IPS-NIHi7 (cell line): Measurements from ENCODE around the gene SLC38A8.

Experiments used
- DNase-seq: peaks from one replicate; pipeline ENCODE4 v3.0.0; 2012; ENCODE audit warnings: mixed read lengths; ENCODE audit errors: extremely low spot score

Gene SLC38A8

DNA sequence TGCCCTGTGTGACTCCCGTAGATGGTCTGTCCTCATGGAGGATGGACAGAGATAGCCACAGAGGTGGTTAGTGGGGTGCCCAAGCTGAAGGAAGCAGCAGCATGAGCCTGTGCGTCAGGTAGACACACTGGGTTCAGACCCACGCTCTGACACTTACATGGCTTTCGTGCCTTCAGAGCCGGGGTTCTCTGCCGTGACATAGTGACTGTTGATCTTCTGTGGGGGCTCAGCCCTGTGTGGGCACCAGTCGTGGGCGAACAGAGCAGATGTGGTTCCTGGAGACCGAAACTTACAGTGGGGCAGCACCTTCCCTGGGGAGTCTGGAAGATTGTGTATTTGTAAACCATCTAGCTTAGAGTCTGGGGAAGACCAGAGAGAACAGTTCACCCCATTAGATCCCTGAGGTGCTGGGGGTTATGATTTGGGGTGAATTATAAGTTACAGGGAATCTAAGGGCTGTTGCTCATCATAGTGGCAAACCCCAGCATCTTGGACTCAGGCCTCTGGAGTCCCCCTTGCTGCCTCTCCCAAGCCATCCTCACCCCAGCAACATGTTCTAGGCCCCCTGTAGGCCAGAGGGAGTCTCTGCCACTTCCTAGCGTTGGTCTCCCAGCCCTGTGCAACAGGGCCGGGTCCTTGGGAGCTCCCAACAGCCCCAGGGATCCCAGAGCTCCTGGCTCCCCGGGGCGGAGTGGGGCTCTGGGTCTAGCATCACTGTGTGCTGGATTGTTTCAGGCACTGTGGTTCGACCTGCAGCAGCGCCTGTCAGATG lies 45.9 kb downstream of the SLC38A8 start:
- no peak for DNase-seq

DNA sequence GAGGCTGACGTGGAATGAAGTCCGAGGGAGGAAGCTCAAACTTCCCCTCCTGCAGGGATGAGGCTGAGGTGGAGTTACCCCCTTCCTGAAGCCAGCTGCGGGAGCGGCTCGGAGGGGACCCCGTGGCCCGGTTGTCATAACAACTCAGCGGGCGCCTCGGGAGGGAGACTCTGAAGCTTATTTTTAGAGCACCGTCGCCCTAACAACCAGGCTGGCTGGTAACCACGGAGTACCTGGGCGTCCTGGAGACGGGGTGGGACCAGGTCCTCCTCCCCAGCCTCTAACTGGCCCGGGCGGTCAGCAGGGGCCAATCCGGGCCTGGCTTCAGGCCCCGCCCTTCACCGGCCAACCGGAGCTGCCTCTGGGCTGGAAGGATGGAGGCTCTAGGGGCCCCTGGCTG lies 46.8 kb downstream of the SLC38A8 start:
- peak; percentile 90 for DNase-seq

DNA sequence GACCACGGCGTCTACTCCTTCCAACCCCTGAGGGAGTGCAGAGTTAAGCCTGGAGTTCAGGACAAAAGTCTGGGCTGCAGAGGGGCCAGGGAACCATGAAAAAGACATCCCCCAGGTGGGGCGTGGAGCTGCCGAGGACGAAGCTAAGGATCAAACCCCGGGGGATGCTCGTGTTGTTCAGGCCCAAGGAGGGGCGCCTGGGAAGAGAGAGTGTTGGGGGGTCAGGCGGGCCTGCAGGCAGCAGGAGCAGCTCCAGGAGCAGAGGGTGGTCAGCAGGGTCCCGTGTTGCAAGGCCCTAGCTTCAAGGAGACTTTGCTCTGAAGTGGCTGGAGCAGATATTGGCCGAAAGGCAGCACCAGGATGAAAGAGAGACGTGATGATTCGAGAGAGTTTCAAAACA lies 47.9 kb downstream of the SLC38A8 start:
- no peak for DNase-seq

DNA sequence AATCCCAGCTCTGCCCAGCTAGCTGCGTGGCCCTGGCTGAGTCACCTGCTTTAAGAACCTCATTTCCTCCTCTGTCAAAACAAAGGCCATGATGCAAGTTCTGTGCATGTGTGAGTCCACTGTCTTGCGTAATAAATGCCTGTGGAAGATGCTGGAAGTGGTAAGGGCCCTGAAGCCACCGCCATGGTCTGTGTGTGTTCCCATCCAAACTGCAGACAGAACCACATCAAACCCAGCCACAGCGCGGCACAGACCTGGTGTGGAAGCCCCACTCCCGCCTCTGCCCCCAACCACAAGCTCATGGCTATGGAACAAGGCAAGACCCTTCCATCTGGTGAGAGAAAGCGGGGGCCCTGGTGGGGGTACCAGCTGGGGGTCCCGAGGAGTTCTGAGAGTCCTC lies 48.5 kb downstream of the SLC38A8 start:
- no peak for DNase-seq

DNA sequence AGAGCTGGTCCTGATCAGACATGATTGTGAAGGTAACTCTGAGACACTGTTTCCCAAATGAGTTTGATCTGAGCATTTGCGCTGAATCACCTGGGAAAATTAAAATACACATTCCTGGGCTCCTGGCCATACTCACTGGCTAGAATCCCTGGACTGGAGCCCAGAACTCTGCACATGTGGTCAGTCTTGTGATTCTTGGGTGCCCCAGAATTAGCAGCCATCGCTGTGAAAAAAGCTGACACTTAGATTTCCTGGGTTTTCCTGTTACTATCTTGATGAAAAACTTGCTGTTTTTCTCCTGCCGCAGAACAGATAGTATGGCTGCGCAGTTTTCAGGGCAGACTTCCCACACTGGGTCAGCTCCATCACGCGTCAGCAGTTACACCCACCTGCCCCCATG lies 50.0 kb downstream of the SLC38A8 start:
- DNase-seq = no peak

DNA sequence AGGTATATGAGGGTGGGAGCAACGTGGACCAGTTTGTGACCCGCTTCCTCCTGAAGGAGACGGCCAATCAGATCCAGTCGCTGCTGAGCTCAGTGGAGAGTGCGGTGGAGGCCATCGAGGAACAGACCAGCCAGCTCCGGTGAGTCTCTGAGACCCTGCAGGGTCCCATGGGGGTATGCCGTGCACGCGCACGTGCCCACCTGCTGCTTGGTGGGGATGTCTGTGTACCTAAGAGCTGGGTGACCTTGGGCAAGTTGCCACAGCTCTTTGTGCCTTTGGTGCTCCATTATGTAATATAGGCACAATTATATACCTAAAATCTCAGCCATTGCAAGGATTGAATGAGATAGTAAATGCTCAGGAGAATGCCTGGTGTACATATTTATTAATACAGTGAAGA lies 52.1 kb downstream of the SLC38A8 start:
- DNase-seq = no peak

DNA sequence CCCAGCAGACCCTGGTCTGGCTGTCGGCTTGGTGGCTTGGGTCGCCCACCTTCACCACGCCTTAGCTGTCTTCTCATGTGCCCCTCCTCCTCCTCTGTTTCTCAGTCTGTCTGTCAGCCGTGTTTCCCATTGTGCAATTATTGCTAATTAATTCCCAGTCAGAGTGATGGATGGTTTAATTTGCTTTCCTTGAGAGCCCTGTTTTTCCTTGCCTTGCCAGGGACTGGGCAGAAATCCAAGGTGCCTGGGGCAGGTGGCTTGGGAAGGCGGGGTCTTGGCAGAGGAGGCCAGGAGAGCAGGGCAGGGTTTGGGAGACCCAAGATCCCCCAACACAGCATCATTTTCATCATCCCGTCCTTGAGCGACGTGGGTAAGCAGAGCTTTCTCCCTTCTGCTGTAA lies 53.3 kb downstream of the SLC38A8 start:
- no peak for DNase-seq

DNA sequence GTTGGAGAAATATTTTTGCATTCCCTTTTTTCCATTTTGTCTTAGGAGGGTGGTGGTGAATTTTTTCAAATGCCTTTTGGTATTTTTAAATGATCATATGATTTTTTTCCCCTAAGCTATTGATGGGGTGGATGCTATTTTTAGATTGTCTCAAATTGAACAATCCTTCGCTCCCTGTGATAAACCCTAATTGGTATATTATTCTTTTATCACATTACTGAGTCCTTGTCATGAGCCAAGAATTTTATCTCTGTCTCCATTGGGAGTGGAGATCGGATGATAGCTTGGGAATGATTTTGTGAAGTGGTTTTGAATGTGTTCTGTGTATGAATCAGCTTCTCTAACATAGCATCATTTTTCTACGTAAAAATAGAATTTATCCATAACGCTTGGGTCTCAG lies 59.1 kb downstream of the SLC38A8 start:
- DNase-seq = no peak

DNA sequence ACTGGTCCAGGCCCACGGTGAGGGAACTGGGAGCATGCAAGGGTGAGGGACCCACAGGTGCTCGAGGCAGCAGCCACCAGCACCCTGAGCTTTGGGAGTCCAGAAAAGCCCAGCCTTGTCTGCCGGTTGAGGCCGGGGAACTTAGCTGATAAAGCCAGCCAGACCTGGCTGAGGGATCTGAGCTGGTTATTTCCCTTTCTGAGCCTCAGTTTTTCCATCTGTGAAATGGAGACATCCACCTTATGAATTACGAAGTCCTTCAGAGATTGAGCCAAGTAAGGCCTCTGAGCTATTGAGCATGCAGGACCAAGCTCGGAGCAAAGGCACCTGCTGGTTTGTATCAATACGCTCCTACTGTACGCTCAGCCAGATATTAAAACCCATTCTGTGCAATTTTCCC lies 60.8 kb downstream of the SLC38A8 start:
- DNase-seq = no peak

DNA sequence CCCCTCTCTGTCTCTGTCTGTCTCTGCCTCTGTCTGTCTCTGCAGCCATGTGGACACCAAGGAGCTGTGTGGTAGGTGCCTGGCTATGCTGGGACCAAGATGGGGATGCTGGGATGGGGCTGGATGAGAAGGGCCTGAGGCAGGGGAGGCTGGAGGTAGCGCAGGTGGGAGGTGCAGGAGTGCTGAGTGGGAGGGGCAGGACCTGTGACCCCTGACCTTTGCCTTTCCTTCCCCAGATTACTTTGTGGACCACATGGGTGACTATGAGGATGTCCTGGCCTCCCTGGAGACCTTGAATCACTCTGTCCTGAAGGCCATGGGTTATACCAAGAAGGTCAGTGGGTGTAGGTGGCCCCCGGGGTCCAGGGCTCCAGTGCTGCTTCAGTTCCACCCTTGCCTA lies 61.8 kb downstream of the SLC38A8 start:
- no peak for DNase-seq

DNA sequence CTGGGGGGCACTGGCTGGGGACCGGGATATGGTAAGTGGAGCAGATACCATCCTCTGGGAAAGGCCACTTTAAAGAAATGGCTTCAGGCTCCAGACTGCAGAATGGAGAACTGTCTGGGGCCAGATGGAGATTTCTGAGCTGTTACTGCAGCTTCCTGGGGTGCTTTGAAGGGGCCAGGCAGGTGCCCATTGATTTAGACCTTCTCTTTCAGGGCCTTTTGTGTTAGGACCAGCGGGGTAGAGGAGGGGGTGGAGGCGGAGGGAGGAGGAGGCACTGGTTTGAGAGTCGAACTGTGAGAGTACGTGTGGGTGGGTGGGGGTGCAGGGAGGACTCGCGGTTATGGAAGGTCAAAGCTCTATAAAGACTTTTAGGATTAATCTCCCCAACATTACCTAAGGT lies 63.2 kb downstream of the SLC38A8 start:
- DNase-seq = no peak

DNA sequence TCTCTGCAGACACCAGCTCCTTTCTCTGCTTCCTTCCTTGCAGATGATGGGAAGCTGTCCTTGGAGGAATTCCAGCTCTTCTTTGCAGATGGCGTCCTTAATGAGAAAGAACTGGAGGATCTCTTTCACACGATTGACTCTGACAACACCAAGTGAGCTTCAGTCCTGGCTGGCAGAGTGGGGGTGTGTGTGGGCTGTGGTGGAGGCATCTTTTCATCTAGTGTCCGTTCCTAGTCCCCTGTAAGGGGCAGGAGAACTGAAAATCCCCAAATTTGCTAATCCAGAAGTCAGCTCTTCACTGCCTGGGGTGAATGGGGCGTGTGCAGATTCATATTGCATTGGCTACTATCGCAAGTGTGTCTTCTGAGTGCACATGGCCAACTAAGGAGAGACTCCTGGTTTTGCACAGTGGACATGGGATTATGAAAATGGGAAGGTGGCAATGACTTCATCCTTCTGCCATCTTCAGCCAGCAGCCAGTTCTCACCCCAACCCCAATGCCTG lies 64.1 kb downstream of the SLC38A8 start:
- no peak for DNase-seq

DNA sequence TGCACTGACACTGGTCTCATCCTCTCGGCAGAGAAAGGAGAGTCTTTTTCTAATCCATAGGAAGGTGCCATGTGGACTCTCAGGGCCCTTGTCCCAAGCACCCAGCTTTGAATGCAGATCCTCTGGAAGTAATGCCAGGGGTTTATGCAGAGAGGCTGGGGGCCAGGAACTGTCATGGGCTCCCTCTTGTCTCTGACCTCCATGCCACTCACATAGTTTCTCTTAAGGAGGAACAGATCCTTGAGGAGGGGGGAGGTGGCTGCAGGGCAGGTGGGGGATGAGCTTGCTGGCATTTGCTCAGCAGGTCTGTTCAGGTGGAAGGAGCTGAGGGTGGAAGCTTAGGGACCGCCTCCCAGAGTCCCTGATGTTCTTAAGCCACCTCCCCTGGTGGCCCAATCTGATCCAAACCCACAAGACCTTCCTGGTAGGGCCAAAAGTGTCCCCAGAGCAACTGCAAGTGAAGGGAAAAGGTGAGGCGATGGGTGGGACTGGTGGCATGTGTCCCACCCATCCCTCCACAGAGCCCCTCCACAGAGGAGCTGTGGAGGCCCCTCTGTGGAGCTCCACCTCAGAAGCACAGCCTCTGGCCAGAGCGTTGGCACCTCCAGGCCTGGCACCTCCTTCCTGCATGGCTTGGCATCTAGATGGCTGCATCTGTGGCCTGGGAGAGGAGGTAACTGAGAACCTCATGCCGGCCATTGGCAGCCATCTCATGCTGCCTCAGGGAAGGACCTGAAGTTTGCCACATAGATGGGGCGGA lies 65.4 kb downstream of the SLC38A8 start:
- no peak for DNase-seq

DNA sequence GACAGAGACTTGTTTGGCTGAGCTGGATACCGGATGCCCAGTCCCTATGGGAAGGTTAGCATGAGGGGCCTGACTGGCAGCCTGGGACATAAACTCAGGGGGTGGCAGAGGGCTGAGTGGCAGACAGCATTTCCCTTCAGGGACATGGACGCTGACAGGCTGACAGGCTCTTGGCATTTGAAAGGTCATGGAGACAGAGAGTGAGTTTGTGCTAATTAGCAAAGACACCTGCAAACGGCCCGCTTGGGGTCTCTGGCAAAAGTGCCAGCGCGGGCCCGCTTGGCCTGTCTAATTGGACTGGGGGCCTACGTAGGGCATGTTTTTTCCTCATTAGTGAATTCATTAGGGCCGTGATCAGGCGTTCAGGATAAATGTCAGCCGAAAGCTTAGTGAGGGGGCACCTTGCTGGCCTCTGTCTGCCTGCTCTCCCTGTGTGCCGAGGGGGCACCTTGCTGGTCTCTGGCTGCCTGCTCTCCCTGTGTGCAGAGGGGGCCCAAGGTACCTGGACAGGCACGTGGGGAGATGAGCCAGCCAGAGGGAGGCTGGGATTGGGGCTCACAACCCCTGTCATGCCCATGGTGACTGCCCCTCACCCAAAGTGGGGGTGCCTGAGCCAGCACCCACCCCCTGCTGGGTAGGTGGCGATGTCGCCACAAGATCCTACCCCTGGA lies 66.9 kb downstream of the SLC38A8 start:
- no peak for DNase-seq

DNA sequence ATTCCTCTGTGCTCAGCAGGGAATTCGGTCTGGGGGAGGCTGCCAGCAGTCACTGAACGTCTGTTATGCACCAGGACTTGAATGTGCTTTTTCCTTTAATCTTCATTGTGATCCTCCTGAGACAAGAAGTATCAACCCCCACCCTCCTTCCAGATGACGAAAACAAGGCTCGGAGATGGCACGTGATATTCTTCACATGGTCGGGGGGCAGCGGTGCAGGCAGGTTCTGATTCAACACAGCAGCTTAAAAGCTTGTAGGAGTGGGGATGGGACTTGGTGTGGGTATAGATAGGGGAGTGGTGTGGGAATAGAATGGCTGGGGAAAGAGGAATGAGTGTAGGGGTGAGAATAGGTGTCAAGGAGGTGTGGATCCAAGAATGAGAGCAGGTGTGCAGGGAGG lies 68.1 kb downstream of the SLC38A8 start:
- DNase-seq = no peak

DNA sequence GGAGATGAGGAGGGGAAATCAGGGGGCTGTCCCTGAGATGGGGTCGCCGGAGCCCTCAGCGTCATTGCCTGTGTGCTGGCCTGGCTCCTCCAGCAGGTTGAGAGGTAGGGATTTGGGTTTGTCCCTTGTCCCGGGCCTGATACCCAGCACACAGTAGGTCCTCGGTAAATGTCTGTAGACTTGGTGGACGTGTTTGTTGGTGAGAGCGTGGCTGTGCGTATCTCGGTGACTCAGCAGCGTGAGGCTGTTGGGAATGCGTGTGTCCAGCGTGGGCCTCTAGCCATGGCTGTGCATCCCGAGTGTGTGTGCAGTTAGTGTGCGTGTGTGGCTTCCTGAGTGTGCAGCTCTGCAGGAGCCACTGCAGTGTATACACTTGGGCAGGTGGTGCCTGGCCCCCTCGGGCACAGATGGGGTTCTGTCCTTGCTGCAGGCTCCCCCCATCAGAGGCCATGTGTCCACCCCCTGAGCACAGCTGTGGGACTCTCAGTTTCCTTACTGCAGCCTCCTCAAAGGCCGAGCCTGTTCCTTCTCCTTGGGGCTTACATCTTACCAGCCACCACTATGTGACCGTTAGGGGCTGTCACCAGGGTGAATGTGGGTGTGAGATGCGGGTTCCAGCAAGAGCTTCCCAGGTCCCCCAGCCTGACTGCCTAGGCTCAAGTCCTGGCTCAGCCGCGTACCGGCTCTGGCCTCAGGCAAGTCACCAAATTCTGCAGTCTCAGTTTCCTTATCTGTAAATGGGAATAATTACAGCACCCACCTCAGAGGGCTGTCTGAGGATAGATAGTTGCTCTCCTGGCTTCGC lies 68.8 kb downstream of the SLC38A8 start:
- no peak for DNase-seq

DNA sequence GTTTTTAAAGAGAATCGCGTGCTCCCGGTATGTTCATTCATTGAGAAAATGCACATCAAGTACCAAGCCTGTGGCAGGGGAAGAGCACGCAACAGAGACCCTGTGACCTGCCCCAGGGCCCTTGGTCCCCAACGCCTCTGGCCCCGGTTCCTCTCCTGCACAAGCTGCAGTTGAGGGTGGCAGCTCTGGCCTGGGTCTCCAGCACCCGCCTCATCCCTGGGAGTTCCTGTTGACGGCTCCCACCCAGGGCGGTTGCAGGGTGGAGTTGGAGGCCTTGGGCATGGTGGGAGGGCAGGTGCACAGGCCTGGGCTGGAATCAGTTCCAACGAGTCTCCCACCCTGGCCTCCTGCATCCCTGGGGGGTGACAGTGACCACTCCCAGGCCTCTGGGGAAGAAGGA lies 69.5 kb downstream of the SLC38A8 start:
- DNase-seq = no peak

DNA sequence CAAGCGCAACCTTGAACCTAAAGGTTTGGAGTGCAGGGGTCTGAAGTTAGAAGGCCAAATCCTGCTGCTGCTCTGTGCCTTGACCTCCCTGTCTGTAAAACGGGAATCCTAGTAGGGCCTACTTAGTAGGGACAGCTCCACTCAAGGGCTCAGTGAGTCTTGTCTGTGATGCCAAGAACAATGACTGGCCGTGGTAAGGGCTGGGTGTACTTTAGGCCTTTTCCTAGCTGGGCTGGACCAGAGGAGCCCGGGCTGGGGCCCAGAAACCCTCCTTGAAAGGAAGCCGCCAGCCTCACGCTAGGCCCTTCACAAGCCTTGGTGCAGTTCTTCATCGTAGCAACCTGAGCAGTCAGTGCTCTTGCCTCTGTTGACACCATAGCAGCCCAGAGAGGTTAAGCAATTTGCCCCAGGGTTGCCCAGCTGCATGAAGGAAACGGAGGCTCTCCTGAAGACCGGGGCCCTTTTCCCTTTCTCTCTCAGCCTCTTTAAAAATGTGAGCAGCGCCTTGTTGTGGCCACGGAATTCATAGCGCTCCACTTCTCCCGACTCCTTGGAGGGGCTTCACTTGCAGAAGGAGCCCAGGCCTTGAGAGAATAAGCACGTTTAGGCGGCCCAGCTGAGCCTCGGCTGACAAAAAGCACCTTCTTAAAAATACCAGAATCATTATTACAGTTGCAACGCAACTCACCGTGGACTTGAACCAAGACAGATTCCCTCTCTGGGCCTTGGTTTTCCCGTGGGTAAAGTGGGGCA lies 70.2 kb downstream of the SLC38A8 start:
- DNase-seq = no peak

DNA sequence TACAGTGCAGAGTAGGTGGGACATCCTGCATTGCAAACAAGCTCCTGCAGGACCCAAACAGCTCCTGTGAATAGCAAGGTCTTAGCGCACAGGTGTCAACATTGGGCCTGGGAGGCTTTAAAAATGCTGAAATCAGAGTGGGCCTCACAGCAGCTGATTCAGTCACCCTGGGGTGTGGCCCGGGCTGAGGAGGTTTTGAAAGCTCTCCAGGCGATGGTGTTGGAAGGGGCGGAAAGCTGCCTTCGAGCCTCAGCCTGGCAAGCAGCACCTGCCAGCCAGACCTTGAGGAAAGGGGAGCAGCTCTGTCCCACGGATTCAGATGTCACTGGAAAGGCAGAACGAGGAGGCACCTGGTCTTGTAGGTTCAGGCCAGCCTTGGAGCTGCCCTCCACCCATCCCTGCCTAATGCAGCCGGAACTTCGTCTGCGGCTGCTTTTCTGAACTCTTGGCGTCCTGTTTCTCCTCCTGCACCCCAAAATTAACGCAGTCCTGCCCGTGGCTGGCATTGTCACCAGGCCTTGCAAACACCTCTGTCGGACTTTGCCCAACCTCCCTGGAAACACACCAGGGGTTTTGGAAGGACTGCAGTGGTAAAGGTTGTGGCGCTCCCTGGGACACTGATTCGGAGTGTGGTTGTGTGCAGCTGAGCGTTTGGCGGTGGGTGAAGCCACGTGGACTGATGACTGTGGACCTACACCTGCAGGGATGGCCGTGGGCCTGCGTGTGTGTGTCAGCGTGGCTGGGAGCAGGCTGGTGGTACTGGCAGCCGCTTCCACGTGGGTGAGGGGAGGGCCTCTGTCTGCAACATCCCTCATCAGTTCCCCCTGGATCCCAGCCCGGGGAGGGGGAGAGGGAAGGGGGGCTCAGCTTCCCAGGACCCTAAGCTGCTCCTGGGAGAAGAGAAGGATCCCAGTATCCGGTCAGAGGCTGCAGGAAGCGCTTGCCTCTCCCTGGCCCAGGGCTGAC lies 71.1 kb downstream of the SLC38A8 start:
- no peak for DNase-seq

DNA sequence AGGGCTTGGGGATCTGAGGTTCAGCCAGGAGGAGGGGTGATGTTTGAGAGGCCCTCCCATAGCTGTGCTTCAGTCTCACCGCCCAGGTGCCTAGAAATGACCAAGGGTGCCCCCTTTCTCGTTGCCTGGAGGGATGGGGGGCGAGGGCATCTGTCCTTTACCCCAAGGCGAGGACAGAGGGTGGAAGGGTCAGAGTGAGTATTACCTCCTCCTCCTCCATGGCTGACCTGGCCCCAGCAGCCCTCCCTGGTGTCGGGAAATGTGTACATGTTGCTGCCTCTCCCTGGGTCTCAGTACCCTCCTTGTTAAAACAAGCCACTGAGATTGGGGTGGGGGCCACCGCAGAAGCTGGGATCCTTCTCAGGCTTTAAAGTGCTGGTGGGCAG lies 72.2 kb downstream of the SLC38A8 start:
- DNase-seq = no peak
